MM.1S (cell line): ENCODE results near the gene NEDD8.

Source experiments
- DNase-seq: peaks from one replicate; pipeline ENCODE4 v3.0.0-alpha.2; 2015
- H2AFZ ChIP-seq: fragments of 300-600 bp; sonication (generic); 2 replicates; pipeline ENCODE4 v1.6.0; 2016; ENCODE audit warnings: antibody characterized with exemption, low read length
- H3F3A ChIP-seq: fragments of 300-600 bp; sonication (generic); 2 replicates; pipeline ENCODE4 v1.6.1; 2016; ENCODE audit warnings: mild to moderate bottlenecking, antibody characterized with exemption, low read length, moderate library complexity, mixed read lengths; ENCODE audit not compliant: insufficient read depth
- H3K27ac ChIP-seq: fragments of 300-600 bp; sonication (generic); 2 replicates; pipeline ENCODE4 v1.5.1; 2016; ENCODE audit warnings: mild to moderate bottlenecking, low read length
- H3K27me3 ChIP-seq: fragments of 300-600 bp; sonication (generic); replicated peaks from 2 replicates; pipeline ENCODE4 v1.6.0; 2016; ENCODE audit warnings: low read length; ENCODE audit not compliant: insufficient read depth
- H3K36me3 ChIP-seq: fragments of 300-600 bp; sonication (generic); replicated peaks from 2 replicates; pipeline ENCODE4 v1.6.1; 2016; ENCODE audit warnings: mild to moderate bottlenecking, low read length, mixed read lengths; ENCODE audit not compliant: insufficient read depth
- H3K4me1 ChIP-seq: fragments of 300-600 bp; sonication (generic); 2 replicates; pipeline ENCODE4 v1.6.1; 2016; ENCODE audit warnings: low read length, mixed read lengths
- H3K4me2 ChIP-seq: fragments of 300-600 bp; sonication (generic); 2 replicates; pipeline ENCODE4 v1.6.0; 2016; ENCODE audit warnings: low read depth, low read length
- H3K4me3 ChIP-seq: fragments of 300-600 bp; sonication (generic); 2 replicates; pipeline ENCODE4 v1.5.1; 2016; ENCODE audit warnings: low read length, mixed read lengths
- H3K79me2 ChIP-seq: fragments of 300-600 bp; sonication (generic); 2 replicates; pipeline ENCODE4 v1.6.1; 2016; ENCODE audit warnings: mixed run types, low read length, mixed read lengths
- H3K9ac ChIP-seq: fragments of 300-600 bp; sonication (generic); 2 replicates; pipeline ENCODE4 v1.6.1; 2016; ENCODE audit warnings: low read length, mixed read lengths
- H3K9me2 ChIP-seq: fragments of 300-600 bp; sonication (generic); replicated peaks from 2 replicates; pipeline ENCODE4 v1.6.1; 2016; ENCODE audit warnings: mild to moderate bottlenecking, low read length, mixed read lengths; ENCODE audit not compliant: insufficient read depth
- H3K9me3 ChIP-seq: fragments of 300-600 bp; sonication (generic); replicated peaks from 2 replicates; pipeline ENCODE4 v1.6.1; 2016; ENCODE audit warnings: mild to moderate bottlenecking, low read length, mixed read lengths; ENCODE audit not compliant: insufficient read depth
- H4K20me1 ChIP-seq: fragments of 300-600 bp; sonication (generic); 2 replicates; pipeline ENCODE4 v1.6.1; 2016; ENCODE audit warnings: mild to moderate bottlenecking, low read length, moderate library complexity, mixed read lengths; ENCODE audit not compliant: insufficient read depth
- EZH2 ChIP-seq: fragments of 300-600 bp; sonication (generic); optimal IDR thresholded peaks from 2 replicates; pipeline ENCODE3; 2017; ENCODE audit warnings: low read depth, mild to moderate bottlenecking, antibody characterized with exemption, low read length, mixed read lengths
- EZH2phosphoT487 ChIP-seq: fragments of 300-600 bp; sonication (generic); IDR thresholded peaks from 2 replicates; pipeline ENCODE4 v1.6.1; 2018; ENCODE audit warnings: antibody characterized with exemption, low read length
- TF ChIP-seq, protein P1 (sequence below): fragments of 300-600 bp; sonication (generic); IDR thresholded peaks from 2 replicates; pipeline ENCODE4 v1.5.1; 2016; ENCODE audit warnings: antibody characterized with exemption, low read length, mixed read lengths

The NEDD8 gene

DNA sequence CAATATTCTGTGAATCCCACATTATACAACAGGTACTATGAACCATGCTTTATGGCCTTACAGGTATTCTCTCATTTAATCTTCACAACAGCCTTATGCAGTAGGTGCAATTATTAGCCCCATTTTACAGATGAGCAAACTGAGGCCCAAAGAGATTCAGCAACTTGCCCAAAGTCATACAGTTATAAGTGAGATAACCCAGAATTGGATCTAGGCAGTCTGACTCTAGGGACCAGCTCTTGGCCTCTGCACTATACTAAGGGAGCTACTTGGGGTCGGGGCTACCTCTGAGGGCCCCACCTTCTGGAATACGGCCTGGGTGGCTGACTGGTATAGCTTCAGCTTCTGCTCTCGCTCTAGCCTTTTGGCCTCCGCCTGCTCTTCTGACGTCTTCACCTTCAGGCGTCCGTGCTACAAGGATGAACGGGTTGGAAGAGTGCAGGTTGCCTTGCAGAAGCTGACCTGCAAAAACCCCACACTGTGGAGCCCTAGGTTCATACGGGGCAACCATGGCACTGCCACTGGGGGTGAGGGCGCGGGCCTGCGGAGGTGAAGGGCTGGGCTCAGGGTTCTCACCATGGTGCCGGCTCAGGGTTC lies 38.5 kb upstream of the NEDD8 start:
- no peaks in the 10 kb centered on the region for H3K9me3 ChIP-seq
- H3K9me2 ChIP-seq, result no peaks in the 10 kb centered on the region
- 0 out of 2 replicates have a peak, but pooled peaks cover 5% of the 10 kb centered on the region for H3K79me2 ChIP-seq
- no peaks in the 10 kb centered on the region for H3K36me3 ChIP-seq
- peaks cover 19% of the 10 kb centered on the region for H3K4me1 ChIP-seq
- H3F3A ChIP-seq, result 0 out of 2 replicates have a peak, but pooled peaks cover 6% of the 10 kb centered on the region
- H3K4me3 ChIP-seq, result peak overlapping the region; percentile 77
- H3K4me2 ChIP-seq, result peak overlapping the region; percentile 92
- TF ChIP-seq EZH2 (no peak), EZH2phosphoT487 (no peak)
- TF ChIP-seq, protein P1, sequence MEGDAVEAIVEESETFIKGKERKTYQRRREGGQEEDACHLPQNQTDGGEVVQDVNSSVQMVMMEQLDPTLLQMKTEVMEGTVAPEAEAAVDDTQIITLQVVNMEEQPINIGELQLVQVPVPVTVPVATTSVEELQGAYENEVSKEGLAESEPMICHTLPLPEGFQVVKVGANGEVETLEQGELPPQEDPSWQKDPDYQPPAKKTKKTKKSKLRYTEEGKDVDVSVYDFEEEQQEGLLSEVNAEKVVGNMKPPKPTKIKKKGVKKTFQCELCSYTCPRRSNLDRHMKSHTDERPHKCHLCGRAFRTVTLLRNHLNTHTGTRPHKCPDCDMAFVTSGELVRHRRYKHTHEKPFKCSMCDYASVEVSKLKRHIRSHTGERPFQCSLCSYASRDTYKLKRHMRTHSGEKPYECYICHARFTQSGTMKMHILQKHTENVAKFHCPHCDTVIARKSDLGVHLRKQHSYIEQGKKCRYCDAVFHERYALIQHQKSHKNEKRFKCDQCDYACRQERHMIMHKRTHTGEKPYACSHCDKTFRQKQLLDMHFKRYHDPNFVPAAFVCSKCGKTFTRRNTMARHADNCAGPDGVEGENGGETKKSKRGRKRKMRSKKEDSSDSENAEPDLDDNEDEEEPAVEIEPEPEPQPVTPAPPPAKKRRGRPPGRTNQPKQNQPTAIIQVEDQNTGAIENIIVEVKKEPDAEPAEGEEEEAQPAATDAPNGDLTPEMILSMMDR, result no peak
- H3K9ac ChIP-seq, result peak overlapping the region; percentile 94
- H3K27ac ChIP-seq, result peak overlapping the region; percentile 73; the same call in 1 of the 2 replicates
- H4K20me1 ChIP-seq, result no peaks in the 10 kb centered on the region
- H2AFZ ChIP-seq, result peak overlapping the region; percentile 65
- H3K27me3 ChIP-seq, result no peaks in the 10 kb centered on the region
- DNase-seq, result no peak

DNA sequence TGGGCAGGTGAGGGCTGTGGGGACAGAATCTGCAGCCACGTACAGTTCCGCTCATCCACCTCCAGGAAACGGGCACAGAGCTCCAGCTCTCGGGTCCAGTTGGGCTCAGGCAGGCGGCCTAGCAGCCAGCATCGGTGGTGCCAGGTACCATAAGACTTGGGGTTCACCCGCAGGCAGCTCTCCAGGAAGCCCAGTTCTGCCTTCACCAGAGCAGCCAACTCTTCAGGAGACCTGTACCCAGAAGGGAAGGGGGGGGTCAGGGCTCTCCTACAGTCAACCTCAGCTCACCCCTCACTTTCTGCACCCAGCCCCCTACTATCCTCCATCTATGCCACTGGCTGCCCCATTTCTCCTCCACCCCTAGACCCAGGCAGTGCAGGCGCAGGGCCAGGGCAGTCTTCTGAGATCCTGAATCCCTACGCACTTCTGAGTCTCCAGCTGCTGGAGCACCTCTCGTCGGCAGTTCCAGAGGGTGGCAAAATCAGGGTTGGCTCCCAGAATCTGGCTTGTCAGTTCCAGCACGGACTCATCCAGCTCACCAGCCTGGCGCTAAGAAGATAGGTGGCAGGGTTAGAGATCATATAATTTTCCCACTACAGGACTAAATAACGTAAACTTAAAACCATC lies 37.9 kb upstream of the NEDD8 start:
- Histone ChIP-seq H4K20me1 (no peaks in the 10 kb centered on the region), H3K9me2 (no peaks in the 10 kb centered on the region), H3K4me3 (no peak overlapping the region), H3K9ac (no peak overlapping the region), H3K4me1 (peaks cover 19% of the 10 kb centered on the region), H3K79me2 (0 out of 2 replicates have a peak, but pooled peaks cover 5% of the 10 kb centered on the region), H3F3A (0 out of 2 replicates have a peak, but pooled peaks cover 6% of the 10 kb centered on the region), H3K27me3 (no peaks in the 10 kb centered on the region), H3K4me2 (peak overlapping the region; percentile 92; the same call in 1 of the 2 replicates), H2AFZ (no peak overlapping the region), H3K9me3 (no peaks in the 10 kb centered on the region), H3K27ac (no peak overlapping the region), H3K36me3 (no peaks in the 10 kb centered on the region)
- DNase-seq, result no peak
- TF ChIP-seq EZH2 (no peak), EZH2phosphoT487 (no peak)
- TF ChIP-seq, protein P1, result no peak

DNA sequence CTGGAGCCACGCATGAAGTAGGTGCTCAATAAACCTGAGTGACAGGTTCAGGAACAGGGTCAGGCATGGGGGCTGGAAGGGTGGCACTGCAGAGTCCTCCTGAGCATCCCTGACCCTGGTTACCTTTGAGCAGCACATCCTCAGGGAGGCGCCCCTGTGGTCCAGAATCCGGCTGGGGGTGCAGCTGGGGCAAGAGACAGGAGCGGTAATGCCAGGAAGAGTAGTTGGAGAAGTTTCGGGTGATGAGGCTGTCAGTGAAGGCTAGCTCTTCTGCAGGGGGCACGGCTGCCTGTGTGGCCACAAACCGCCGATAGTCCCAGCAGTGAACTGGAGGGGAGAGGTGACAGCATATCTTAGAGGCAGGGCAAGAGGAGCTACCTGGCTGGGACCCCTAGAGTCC lies 37.2 kb upstream of the NEDD8 start:
- Histone ChIP-seq H3K4me1 (peaks cover 19% of the 10 kb centered on the region), H3K79me2 (0 out of 2 replicates have a peak, but pooled peaks cover 5% of the 10 kb centered on the region), H3K36me3 (no peaks in the 10 kb centered on the region), H3K27me3 (no peaks in the 10 kb centered on the region), H3K9me2 (no peaks in the 10 kb centered on the region), H3K9ac (no peak overlapping the region), H4K20me1 (no peaks in the 10 kb centered on the region), H2AFZ (no peak overlapping the region), H3K27ac (no peak overlapping the region), H3K4me2 (no peak overlapping the region), H3F3A (0 out of 2 replicates have a peak, but pooled peaks cover 6% of the 10 kb centered on the region), H3K4me3 (no peak overlapping the region), H3K9me3 (no peaks in the 10 kb centered on the region)
- DNase-seq, result no peak
- TF ChIP-seq EZH2 (no peak), EZH2phosphoT487 (no peak)
- TF ChIP-seq, protein P1, result no peak
